Adipose tissue (tissue), 3 donors: ENCODE data around the gene CATSPER3. TPM values are rescaled to one million over a fixed set of nuclear protein-coding genes. Genes with fewer than 3 reads are reported as not detected.

ENCODE experiments used
- H3K27ac ChIP-seq: one replicate; pipeline ENCODE4 v1.5.1; 2013; ENCODE audit warnings: low read depth, low read length
- WGBS, 3 donors: extraction: QIAGEN DNeasy Blood & Tissue Kit; methylation state at CpG; one replicate each; pipeline ENCODE4 v1.1.7; 2013; 5-methylcytosine and 5-hydroxymethylcytosine counted together
- polyA plus RNA-seq, 3 donors: library from polyadenylated mRNA; stranded (reverse); fragments of 200-250 nt; gene quantifications; one replicate each; pipeline ENCODE4 v1.2.3, GENCODE V29; 2013
- donor health status: healthy with polysubstance abuse.
- donor health status: Bipolar disorder and iron deficiency.
- donor health status: healthy.

Gene CATSPER3
- polyA plus RNA-seq, 3 donors = 0.58 to 0.76 TPM; not detected in 1

- WGBS, 3 donors = 7 to 10% (median 9%) methylated on average over 40 to 58 of the region's 65 CpGs
These were observed 66.7 kb downstream of the CATSPER3 start for GRCh38 chr5:135034236-135034962.

GRCh38 chr5:135034963-135035677 lies 67.4 kb downstream of the CATSPER3 start:
- WGBS, 3 donors = 74 to 78% (median 76%) methylated on average over 14 of the region's 14 CpGs
- no peak overlapping the region for H3K27ac ChIP-seq

More at GRCh38 chr5:135034236-135034962, 66.7 kb downstream of the CATSPER3 start:
- no peak overlapping the region for H3K27ac ChIP-seq

- WGBS, 3 donors = 65 to 81% (median 74%) methylated on average over 6 of the region's 6 CpGs
- H3K27ac ChIP-seq = no peak overlapping the region
These were observed 67.9 kb downstream of the CATSPER3 start for GRCh38 chr5:135035678-135036030.

- 70 to 73% (median 71%) methylated on average over 4 of the region's 4 CpGs for WGBS, 3 donors
- H3K27ac ChIP-seq = no peak overlapping the region
These were observed 68.7 kb downstream of the CATSPER3 start for GRCh38 chr5:135036405-135036804.

- WGBS, 3 donors = 17 to 33% (median 28%) methylated on average over 11 of the region's 11 CpGs
- no peak overlapping the region for H3K27ac ChIP-seq
These were observed 70.0 kb downstream of the CATSPER3 start for GRCh38 chr5:135037519-135038204.

GRCh38 chr5:135038205-135038812 lies 70.6 kb downstream of the CATSPER3 start:
- H3K27ac ChIP-seq = no peak overlapping the region
- WGBS, 3 donors = 15 to 28% (median 27%) methylated on average over 19 to 20 of the region's 20 CpGs

- WGBS, 3 donors = 5 to 9% (median 8%) methylated on average over 40 to 42 of the region's 42 CpGs
- H3K27ac ChIP-seq = no peak overlapping the region
These were observed 71.1 kb downstream of the CATSPER3 start for GRCh38 chr5:135038813-135039270.

- WGBS, 3 donors = 4 to 6% (median 5%) methylated on average over 68 to 87 of the region's 87 CpGs
These were observed 71.7 kb downstream of the CATSPER3 start for GRCh38 chr5:135039271-135040033.

GRCh38 chr5:135040034-135040332 lies 72.3 kb downstream of the CATSPER3 start:
- H3K27ac ChIP-seq = no peak overlapping the region
- 9 to 17% (median 12%) methylated on average over 11 of the region's 11 CpGs for WGBS, 3 donors

More at GRCh38 chr5:135039271-135040033, 71.7 kb downstream of the CATSPER3 start:
- H3K27ac ChIP-seq = no peak overlapping the region

- WGBS, 3 donors = 7 to 16% (median 13%) methylated on average over 48 to 51 of the region's 51 CpGs
- H3K27ac ChIP-seq = no peak overlapping the region
These were observed 72.8 kb downstream of the CATSPER3 start for GRCh38 chr5:135040333-135041144.

GRCh38 chr5:135041145-135041587 lies 73.5 kb downstream of the CATSPER3 start:
- 22 to 50% (median 40%) methylated on average over 12 of the region's 12 CpGs for WGBS, 3 donors

GRCh38 chr5:135041726-135042125 lies 74.0 kb downstream of the CATSPER3 start:
- WGBS, 3 donors = 67 to 79% (median 76%) methylated on average over 3 of the region's 3 CpGs
- no peak overlapping the region for H3K27ac ChIP-seq

More at GRCh38 chr5:135041145-135041587, 73.5 kb downstream of the CATSPER3 start:
- H3K27ac ChIP-seq = no peak overlapping the region

- H3K27ac ChIP-seq = no peak overlapping the region
- WGBS, 3 donors = 85 to 95% (median 95%) methylated on average over 1 of the region's 1 CpG
These were observed 74.9 kb downstream of the CATSPER3 start for GRCh38 chr5:135042595-135042994.

GRCh38 chr5:135045488-135045887 lies 77.8 kb downstream of the CATSPER3 start:
- H3K27ac ChIP-seq = no peak overlapping the region

GRCh38 chr5:135046661-135047346 lies 79.1 kb downstream of the CATSPER3 start:
- H3K27ac ChIP-seq = no peak overlapping the region
- 58 to 82% (median 67%) methylated on average over 5 of the region's 5 CpGs for WGBS, 3 donors

GRCh38 chr5:135047347-135047695 lies 79.6 kb downstream of the CATSPER3 start:
- WGBS, 3 donors = 20 to 57% (median 31%) methylated on average over 2 of the region's 2 CpGs
- H3K27ac ChIP-seq = no peak overlapping the region

- no peak overlapping the region for H3K27ac ChIP-seq
- 82 to 100% (median 89%) methylated on average over 2 of the region's 2 CpGs for WGBS, 3 donors
These were observed 80.6 kb downstream of the CATSPER3 start for GRCh38 chr5:135048286-135048685.
